Measurements from ENCODE around the gene CNPY2.

- TF ChIP-seq EP300 (IDR thresholded peaks at IDR 0.05) (no peak), CTCF (IDR thresholded peaks at IDR 0.05) (no peak)
These were observed 16.4 kb downstream of the CNPY2 start for GRCh38 chr12:56299308-56299852.
